HepG2 (cell line): ENCODE measurements around the gene ARHGAP30. TPM values are rescaled to one million over a fixed set of nuclear protein-coding genes. Genes with fewer than 3 reads are reported as not detected.

Source experiments
- AHR ChIP-seq: IDR thresholded peaks from 2 replicates; pipeline ENCODE4 v1.6.1; 2018; ENCODE audit warnings: missing genetic modification reagents, missing compliant biosample characterization
- DZIP1 ChIP-seq: sonication (generic); formaldehyde crosslinking; IDR thresholded peaks from 2 replicates; pipeline ENCODE4 v1.5.0; 2020; ENCODE audit warnings: mild to moderate bottlenecking, missing genetic modification reagents
- E2F1 ChIP-seq: sonication (generic); formaldehyde crosslinking; IDR thresholded peaks from 2 replicates; pipeline ENCODE4 v1.5.0; 2020; ENCODE audit warnings: missing genetic modification reagents
- GPN1 ChIP-seq: sonication (generic); formaldehyde crosslinking; IDR thresholded peaks from 2 replicates; pipeline ENCODE4 v1.5.1; 2020; ENCODE audit warnings: missing genetic modification reagents, borderline replicate concordance
- HBP1 ChIP-seq: IDR thresholded peaks from 2 replicates; pipeline ENCODE4 v1.6.1; 2016; ENCODE audit warnings: low read depth, control low read depth
- KDM5B ChIP-seq: sonication (generic); formaldehyde crosslinking; IDR thresholded peaks from 2 replicates; pipeline ENCODE4 v1.4.0; 2020; ENCODE audit warnings: missing genetic modification reagents, mild to moderate bottlenecking, borderline replicate concordance
- MAFG ChIP-seq: sonication (generic); formaldehyde crosslinking; IDR thresholded peaks from 2 replicates; pipeline ENCODE4 v1.5.1; 2020; ENCODE audit warnings: mild to moderate bottlenecking, missing genetic modification reagents
- MEIS1 ChIP-seq: sonication (generic); formaldehyde crosslinking; IDR thresholded peaks from 2 replicates; pipeline ENCODE4 v1.9.0; 2021; ENCODE audit warnings: mild to moderate bottlenecking, missing genetic modification reagents, moderate library complexity, borderline replicate concordance
- PLSCR1 ChIP-seq: sonication (generic); formaldehyde crosslinking; IDR thresholded peaks from 2 replicates; pipeline ENCODE4 v1.5.0; 2020; ENCODE audit warnings: missing genetic modification reagents, mild to moderate bottlenecking, borderline replicate concordance
- ZMYM2 ChIP-seq: sonication (generic); formaldehyde crosslinking; IDR thresholded peaks from 2 replicates; pipeline ENCODE4 v1.8.0; 2022; ENCODE audit warnings: mild to moderate bottlenecking, missing genetic modification reagents
- ZNF790 ChIP-seq: sonication (generic); formaldehyde crosslinking; IDR thresholded peaks from 2 replicates; pipeline ENCODE4 v1.8.0; 2022; ENCODE audit warnings: missing genetic modification reagents, mild to moderate bottlenecking, borderline replicate concordance
- ZUFSP ChIP-seq: sonication (generic); formaldehyde crosslinking; IDR thresholded peaks from 2 replicates; pipeline ENCODE4 v1.9.0; 2021; ENCODE audit warnings: missing genetic modification reagents, mild to moderate bottlenecking, borderline replicate concordance
- polyA plus RNA-seq, 8 experiments: library from polyadenylated mRNA; depleted of rRNA in 3 of 8; stranded (reverse) in 7 of 8; unstranded in 1 of 8; fragments of >200 nt; fragmentation: Illumina TruSeq in 4 of 8; extraction: Trizol in 4 of 8; gene quantifications; 2 replicates each; pipeline versions ENCODE4 v1.2.1 to v1.2.3, GENCODE V29; 2011 to 2016; ENCODE audit warnings: low read depth in 4 of 8, missing spikeins in 1 of 8, mixed read lengths in 1 of 8; ENCODE audit not compliant: insufficient read depth in 1 of 8
- total RNA-seq, 5 experiments: library from RNA; depleted of rRNA; stranded (reverse); fragments of >200 nt; fragmentation: Illumina TruSeq; extraction: Trizol; gene quantifications; 2 replicates each; pipeline ENCODE4 v1.2.3, GENCODE V29; 2016; ENCODE audit warnings: low read depth in 1 of 5
- TF ChIP-seq, protein P1 (sequence below): sonication (generic); formaldehyde crosslinking; IDR thresholded peaks from 2 replicates; pipeline ENCODE4 v1.4.0; 2020; ENCODE audit warnings: missing genetic modification reagents
- TF ChIP-seq, protein P2 (sequence below): sonication (generic); formaldehyde crosslinking; IDR thresholded peaks from 2 replicates; pipeline ENCODE4 v1.4.0; 2020; ENCODE audit warnings: missing genetic modification reagents, borderline replicate concordance

Gene ARHGAP30
- total and polyA plus RNA-seq, 2 of the 13 experiments (the other 11 are each of a cell fraction or from before 2014, with no cell fraction given) = 0.13 to 0.20 TPM

- no peak; the same call in 1 of the 2 replicates for TF ChIP-seq MEIS1
- peak; percentile 89; the same call in 1 of the 2 replicates for TF ChIP-seq AHR
- TF ChIP-seq ZNF790 = peak; percentile 52; the same call in 1 of the 2 replicates
- no peak for TF ChIP-seq PLSCR1 (CRISPR knock-in tag)
- TF ChIP-seq, protein P1, sequence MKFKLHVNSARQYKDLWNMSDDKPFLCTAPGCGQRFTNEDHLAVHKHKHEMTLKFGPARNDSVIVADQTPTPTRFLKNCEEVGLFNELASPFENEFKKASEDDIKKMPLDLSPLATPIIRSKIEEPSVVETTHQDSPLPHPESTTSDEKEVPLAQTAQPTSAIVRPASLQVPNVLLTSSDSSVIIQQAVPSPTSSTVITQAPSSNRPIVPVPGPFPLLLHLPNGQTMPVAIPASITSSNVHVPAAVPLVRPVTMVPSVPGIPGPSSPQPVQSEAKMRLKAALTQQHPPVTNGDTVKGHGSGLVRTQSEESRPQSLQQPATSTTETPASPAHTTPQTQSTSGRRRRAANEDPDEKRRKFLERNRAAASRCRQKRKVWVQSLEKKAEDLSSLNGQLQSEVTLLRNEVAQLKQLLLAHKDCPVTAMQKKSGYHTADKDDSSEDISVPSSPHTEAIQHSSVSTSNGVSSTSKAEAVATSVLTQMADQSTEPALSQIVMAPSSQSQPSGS (CRISPR knock-in tag) = peak; percentile 98
- TF ChIP-seq HBP1 (CRISPR knock-in tag) = no peak; the same call in 1 of the 2 replicates
- TF ChIP-seq E2F1 (CRISPR knock-in tag) = no peak; the same call in 1 of the 2 replicates
- no peak for TF ChIP-seq MAFG
- no peak for TF ChIP-seq ZUFSP
- no peak for TF ChIP-seq DZIP1 (CRISPR knock-in tag)
- TF ChIP-seq, protein P2, sequence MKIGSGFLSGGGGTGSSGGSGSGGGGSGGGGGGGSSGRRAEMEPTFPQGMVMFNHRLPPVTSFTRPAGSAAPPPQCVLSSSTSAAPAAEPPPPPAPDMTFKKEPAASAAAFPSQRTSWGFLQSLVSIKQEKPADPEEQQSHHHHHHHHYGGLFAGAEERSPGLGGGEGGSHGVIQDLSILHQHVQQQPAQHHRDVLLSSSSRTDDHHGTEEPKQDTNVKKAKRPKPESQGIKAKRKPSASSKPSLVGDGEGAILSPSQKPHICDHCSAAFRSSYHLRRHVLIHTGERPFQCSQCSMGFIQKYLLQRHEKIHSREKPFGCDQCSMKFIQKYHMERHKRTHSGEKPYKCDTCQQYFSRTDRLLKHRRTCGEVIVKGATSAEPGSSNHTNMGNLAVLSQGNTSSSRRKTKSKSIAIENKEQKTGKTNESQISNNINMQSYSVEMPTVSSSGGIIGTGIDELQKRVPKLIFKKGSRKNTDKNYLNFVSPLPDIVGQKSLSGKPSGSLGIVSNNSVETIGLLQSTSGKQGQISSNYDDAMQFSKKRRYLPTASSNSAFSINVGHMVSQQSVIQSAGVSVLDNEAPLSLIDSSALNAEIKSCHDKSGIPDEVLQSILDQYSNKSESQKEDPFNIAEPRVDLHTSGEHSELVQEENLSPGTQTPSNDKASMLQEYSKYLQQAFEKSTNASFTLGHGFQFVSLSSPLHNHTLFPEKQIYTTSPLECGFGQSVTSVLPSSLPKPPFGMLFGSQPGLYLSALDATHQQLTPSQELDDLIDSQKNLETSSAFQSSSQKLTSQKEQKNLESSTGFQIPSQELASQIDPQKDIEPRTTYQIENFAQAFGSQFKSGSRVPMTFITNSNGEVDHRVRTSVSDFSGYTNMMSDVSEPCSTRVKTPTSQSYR (CRISPR knock-in tag) = peak; percentile 87
- no peak for TF ChIP-seq GPN1
- peak; percentile 61; the same call in 1 of the 2 replicates for TF ChIP-seq KDM5B (CRISPR knock-in tag)
- TF ChIP-seq ZMYM2 (CRISPR knock-in tag) = peak; percentile 77
Measured at GRCh38 chr1:161013488-161014230, 56.0 kb downstream of the ARHGAP30 start (continued).
